Liver (tissue), 9 donors: ENCODE data around the gene MED16. TPM values are rescaled to one million over a fixed set of nuclear protein-coding genes. Genes with fewer than 3 reads are reported as not detected.

Experiments used
- DNase-seq: peaks from one replicate; pipeline ENCODE4 v3.0.0-alpha.2; 2017; ENCODE audit warnings: low spot score
- H3K27ac ChIP-seq, 2 donors: one replicate each; pipeline ENCODE4 v1.7.0; 2013; ENCODE audit warnings: inconsistent platforms in 2 of 2, low read length in 2 of 2, control low read depth in 1 of 2, low read depth in 1 of 2, mild to moderate bottlenecking in 1 of 2
- H3K27me3 ChIP-seq, 4 donors: one replicate each; pipeline versions ENCODE4 v1.6.1 to v1.7.0; 2013; ENCODE audit warnings: low read length in 3 of 4, inconsistent platforms in 1 of 4, mild to moderate bottlenecking in 1 of 4, moderate library complexity in 1 of 4; ENCODE audit not compliant: control insufficient read depth in 4 of 4, insufficient read depth in 4 of 4
- H3K36me3 ChIP-seq, 4 donors: one replicate each; pipeline versions ENCODE4 v1.6.1 to v1.7.0; 2013; ENCODE audit warnings: low read length in 3 of 4, mild to moderate bottlenecking in 3 of 4, low read depth in 1 of 4, moderate library complexity in 1 of 4; ENCODE audit not compliant: control insufficient read depth in 4 of 4, insufficient read depth in 3 of 4
- H3K4me1 ChIP-seq, 4 donors: one replicate each; pipeline versions ENCODE4 v1.6.1 to v1.7.0; 2013; ENCODE audit warnings: low read length in 3 of 4, mild to moderate bottlenecking in 3 of 4, moderate library complexity in 1 of 4; ENCODE audit not compliant: control insufficient read depth in 4 of 4, insufficient read depth in 4 of 4
- H3K4me3 ChIP-seq, 3 donors: one replicate each; pipeline versions ENCODE4 v1.6.1 to v1.7.0; 2013; ENCODE audit warnings: low read length in 3 of 3, control low read depth in 1 of 3, low read depth in 1 of 3, mild to moderate bottlenecking in 1 of 3
- H3K9ac ChIP-seq, 2 donors: one replicate each; pipeline ENCODE4 v1.7.0; 2013; ENCODE audit warnings: low read length in 2 of 2, mild to moderate bottlenecking in 2 of 2, moderate library complexity in 2 of 2, control low read depth in 1 of 2, low read depth in 1 of 2
- H3K9me3 ChIP-seq, 4 donors: one replicate each; pipeline versions ENCODE4 v1.6.1 to v1.7.0; 2013; ENCODE audit warnings: low read length in 3 of 4; ENCODE audit not compliant: control insufficient read depth in 4 of 4
- CTCF ChIP-seq: fragments of 150-350 bp; IDR thresholded peaks from 2 replicates; pipeline ENCODE4 v1.5.1; 2017; ENCODE audit warnings: improper control_type of control experiment, low read depth, low read length; ENCODE audit not compliant: missing input control
- EGR1 ChIP-seq, 2 donors: IDR thresholded peaks; 2 replicates each; pipeline ENCODE4 v1.6.1; 2016 to 2018; ENCODE audit warnings: antibody characterized with exemption in 2 of 2, low read depth in 2 of 2
- FOXA1 ChIP-seq: IDR thresholded peaks from 2 replicates; pipeline ENCODE4 v1.6.1; 2016; ENCODE audit warnings: antibody characterized with exemption
- FOXA2 ChIP-seq: IDR thresholded peaks from 2 replicates; pipeline ENCODE4 v1.6.1; 2016; ENCODE audit warnings: antibody characterized with exemption
- GABPA ChIP-seq, 2 donors: IDR thresholded peaks in 1 of 2; conservative IDR thresholded peaks in 1 of 2; 2 replicates each; pipeline ENCODE4 v1.6.1; 2016; ENCODE audit warnings: antibody characterized with exemption in 2 of 2, mild to moderate bottlenecking in 1 of 2, moderate library complexity in 1 of 2
- HNF4A ChIP-seq, 2 donors: conservative IDR thresholded peaks; 2 replicates each; pipeline ENCODE4 v1.6.1; 2016; ENCODE audit warnings: antibody characterized with exemption in 2 of 2, mild to moderate bottlenecking in 2 of 2
- HNF4G ChIP-seq: IDR thresholded peaks from 2 replicates; pipeline ENCODE4 v1.6.1; 2016; ENCODE audit warnings: antibody characterized with exemption
- JUND ChIP-seq, 2 donors: IDR thresholded peaks; 2 replicates each; pipeline ENCODE4 v1.6.1; 2016; ENCODE audit warnings: antibody characterized with exemption in 2 of 2
- MAX ChIP-seq: IDR thresholded peaks from 2 replicates; pipeline ENCODE4 v1.6.1; 2016; ENCODE audit warnings: antibody characterized with exemption
- NR2F2 ChIP-seq: IDR thresholded peaks from 2 replicates; pipeline ENCODE4 v1.6.1; 2016; ENCODE audit warnings: antibody characterized with exemption
- RAD21 ChIP-seq, 2 donors: IDR thresholded peaks; 2 replicates each; pipeline ENCODE4 v1.6.1; 2016; ENCODE audit warnings: antibody characterized with exemption in 2 of 2, mild to moderate bottlenecking in 2 of 2
- RXRA ChIP-seq, 2 donors: IDR thresholded peaks; 2 replicates each; pipeline ENCODE4 v1.6.1; 2017 to 2018; ENCODE audit warnings: antibody characterized with exemption in 2 of 2, mild to moderate bottlenecking in 1 of 2
- SP1 ChIP-seq: IDR thresholded peaks from 2 replicates; pipeline ENCODE4 v1.6.1; 2018; ENCODE audit warnings: antibody characterized with exemption, mild to moderate bottlenecking
- TAF1 ChIP-seq: conservative IDR thresholded peaks from 2 replicates; pipeline ENCODE4 v1.6.1; 2016; ENCODE audit warnings: antibody characterized with exemption, mild to moderate bottlenecking
- YY1 ChIP-seq: IDR thresholded peaks from 2 replicates; pipeline ENCODE4 v1.6.1; 2016; ENCODE audit warnings: antibody characterized with exemption, mild to moderate bottlenecking
- WGBS: extraction: QIAGEN DNeasy Blood & Tissue Kit; methylation state at CpG from one replicate; pipeline ENCODE4 v1.1.7; 2013; 5-methylcytosine and 5-hydroxymethylcytosine counted together
- polyA plus RNA-seq, 2 donors: library from polyadenylated mRNA; stranded (reverse) in 1 of 2; unstranded in 1 of 2; fragments of 200-250 nt in 1 of 2; fragments of >200 nt in 1 of 2; fragmentation: Nextera tagmentation in 1 of 2; extraction: Ambion mirVana in 1 of 2; gene quantifications; one replicate each; pipeline versions ENCODE4 v1.2.1 to v1.2.3, GENCODE V29; 2013 to 2015
- total RNA-seq, 2 donors: library from RNA; depleted of rRNA; stranded (reverse); fragments of >200 nt; gene quantifications; one replicate each; pipeline ENCODE4 v1.2.3, GENCODE V29; 2014
- TF ChIP-seq, protein P1 (sequence below): IDR thresholded peaks from 2 replicates; pipeline ENCODE4 v1.6.1; 2016; ENCODE audit warnings: antibody characterized with exemption, mild to moderate bottlenecking
- TF ChIP-seq, protein P2 (sequence below): IDR thresholded peaks from 2 replicates; pipeline ENCODE4 v1.6.1; 2016; ENCODE audit warnings: antibody characterized with exemption
- TF ChIP-seq, protein P3 (sequence below): IDR thresholded peaks from 2 replicates; pipeline ENCODE4 v1.6.1; 2016; ENCODE audit warnings: antibody characterized with exemption
- donor health status: healthy.
- donor health status: healthy.
- donor health status: healthy.
- donor health status: healthy.
- donor health status: healthy.

Gene MED16
- total and polyA plus RNA-seq, 4 donors, result 30.6 to 50.5 (median 41.0) TPM

DNA sequence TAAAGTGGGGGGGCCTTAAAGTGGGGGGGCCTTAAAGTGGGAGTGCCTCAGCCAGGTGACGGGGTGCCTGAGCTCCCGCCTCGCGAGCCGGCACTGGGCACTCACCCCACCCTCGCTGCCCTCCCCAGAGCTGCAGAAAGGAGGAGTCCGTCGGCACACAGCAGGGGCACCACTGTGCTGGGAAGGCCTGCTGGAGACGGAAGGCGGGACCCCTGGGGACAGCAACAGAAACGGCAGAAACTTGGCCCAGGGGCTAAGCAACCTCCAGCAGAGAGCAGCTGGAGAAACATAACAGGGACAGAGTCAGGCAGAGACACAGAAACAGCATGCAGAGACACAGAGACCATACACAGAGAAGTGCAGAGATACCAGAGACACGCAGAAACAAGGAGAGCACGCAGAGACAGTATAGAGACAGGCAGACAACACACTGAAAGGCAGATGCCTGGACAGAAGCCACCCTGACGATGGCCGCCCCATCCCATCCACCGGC is 25.6 kb downstream of the MED16 start:
- Histone ChIP-seq H3K4me3 (no peak overlapping the region), H3K27ac (no peak overlapping the region), H3K9me3 (no peaks in the 10 kb centered on the region), H3K9ac (no peak overlapping the region), H3K4me1 (peaks cover 0 to 13% (median 6%) of the 10 kb centered on the region in 4 donors), H3K36me3 (peaks cover 0 to 32% (median 9%) of the 10 kb centered on the region in 4 donors), H3K27me3 (no peaks in the 10 kb centered on the region)
- no peak for DNase-seq
- 89% methylated on average over 16 of the region's 16 CpGs for WGBS
- TF ChIP-seq GABPA (IDR thresholded peaks at IDR 0.05 in 1 of 2, conservative IDR thresholded peaks at IDR 0.05 in 1 of 2) (no peak), FOXA1 (no peak), HNF4A (conservative IDR thresholded peaks at IDR 0.05) (no peak), JUND (IDR thresholded peaks at IDR 0.05) (no peak), FOXA2 (no peak), MAX (no peak), YY1 (no peak)

DNA sequence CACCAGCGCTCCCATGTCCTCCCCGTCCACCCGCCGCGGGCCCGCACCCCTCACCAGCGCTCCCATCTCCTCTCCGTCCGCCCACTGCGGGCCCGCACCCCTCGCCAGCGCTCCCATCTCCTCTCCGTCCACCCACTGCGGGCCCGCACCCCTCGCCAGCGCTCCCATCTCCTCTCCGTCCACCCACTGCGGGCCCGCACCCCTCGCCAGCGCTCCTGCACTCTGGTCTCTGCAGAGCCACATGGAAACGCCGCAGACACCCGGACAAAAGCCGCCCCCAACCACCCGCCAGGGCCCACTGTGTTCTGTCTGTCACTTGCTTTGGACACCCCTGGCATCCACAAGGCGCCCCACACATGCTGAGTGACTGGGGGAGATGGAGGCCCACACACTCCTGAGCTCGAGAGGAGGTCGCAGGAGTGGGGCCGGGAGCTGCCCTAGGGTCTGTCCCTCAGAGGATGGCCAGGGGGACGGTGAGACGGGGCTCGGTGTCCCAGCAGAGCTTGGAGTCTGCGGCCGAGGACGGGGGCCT is 26.2 kb downstream of the MED16 start:
- TF ChIP-seq HNF4G, result no peak
- TF ChIP-seq, protein P1, sequence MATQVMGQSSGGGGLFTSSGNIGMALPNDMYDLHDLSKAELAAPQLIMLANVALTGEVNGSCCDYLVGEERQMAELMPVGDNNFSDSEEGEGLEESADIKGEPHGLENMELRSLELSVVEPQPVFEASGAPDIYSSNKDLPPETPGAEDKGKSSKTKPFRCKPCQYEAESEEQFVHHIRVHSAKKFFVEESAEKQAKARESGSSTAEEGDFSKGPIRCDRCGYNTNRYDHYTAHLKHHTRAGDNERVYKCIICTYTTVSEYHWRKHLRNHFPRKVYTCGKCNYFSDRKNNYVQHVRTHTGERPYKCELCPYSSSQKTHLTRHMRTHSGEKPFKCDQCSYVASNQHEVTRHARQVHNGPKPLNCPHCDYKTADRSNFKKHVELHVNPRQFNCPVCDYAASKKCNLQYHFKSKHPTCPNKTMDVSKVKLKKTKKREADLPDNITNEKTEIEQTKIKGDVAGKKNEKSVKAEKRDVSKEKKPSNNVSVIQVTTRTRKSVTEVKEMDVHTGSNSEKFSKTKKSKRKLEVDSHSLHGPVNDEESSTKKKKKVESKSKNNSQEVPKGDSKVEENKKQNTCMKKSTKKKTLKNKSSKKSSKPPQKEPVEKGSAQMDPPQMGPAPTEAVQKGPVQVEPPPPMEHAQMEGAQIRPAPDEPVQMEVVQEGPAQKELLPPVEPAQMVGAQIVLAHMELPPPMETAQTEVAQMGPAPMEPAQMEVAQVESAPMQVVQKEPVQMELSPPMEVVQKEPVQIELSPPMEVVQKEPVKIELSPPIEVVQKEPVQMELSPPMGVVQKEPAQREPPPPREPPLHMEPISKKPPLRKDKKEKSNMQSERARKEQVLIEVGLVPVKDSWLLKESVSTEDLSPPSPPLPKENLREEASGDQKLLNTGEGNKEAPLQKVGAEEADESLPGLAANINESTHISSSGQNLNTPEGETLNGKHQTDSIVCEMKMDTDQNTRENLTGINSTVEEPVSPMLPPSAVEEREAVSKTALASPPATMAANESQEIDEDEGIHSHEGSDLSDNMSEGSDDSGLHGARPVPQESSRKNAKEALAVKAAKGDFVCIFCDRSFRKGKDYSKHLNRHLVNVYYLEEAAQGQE, result no peak
- TF ChIP-seq FOXA2, result no peak
- TF ChIP-seq, protein P2, sequence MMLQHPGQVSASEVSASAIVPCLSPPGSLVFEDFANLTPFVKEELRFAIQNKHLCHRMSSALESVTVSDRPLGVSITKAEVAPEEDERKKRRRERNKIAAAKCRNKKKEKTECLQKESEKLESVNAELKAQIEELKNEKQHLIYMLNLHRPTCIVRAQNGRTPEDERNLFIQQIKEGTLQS, result no peak
- TF ChIP-seq MAX, result no peak
- TF ChIP-seq CTCF, result no peak
- no peak for TF ChIP-seq EGR1 (IDR thresholded peaks at IDR 0.05; ENCODE audit: low read depth in 2 of 2)
- TF ChIP-seq JUND (IDR thresholded peaks at IDR 0.05), result no peak
- no peak for TF ChIP-seq GABPA (IDR thresholded peaks at IDR 0.05 in 1 of 2, conservative IDR thresholded peaks at IDR 0.05 in 1 of 2)
- TF ChIP-seq FOXA1, result no peak
- TF ChIP-seq RXRA (IDR thresholded peaks at IDR 0.05), result no peak
- TF ChIP-seq RAD21 (IDR thresholded peaks at IDR 0.05), result no peak
- no peak for TF ChIP-seq HNF4A (conservative IDR thresholded peaks at IDR 0.05)
- TF ChIP-seq TAF1, result no peak
- TF ChIP-seq SP1, result no peak
- TF ChIP-seq, protein P3, sequence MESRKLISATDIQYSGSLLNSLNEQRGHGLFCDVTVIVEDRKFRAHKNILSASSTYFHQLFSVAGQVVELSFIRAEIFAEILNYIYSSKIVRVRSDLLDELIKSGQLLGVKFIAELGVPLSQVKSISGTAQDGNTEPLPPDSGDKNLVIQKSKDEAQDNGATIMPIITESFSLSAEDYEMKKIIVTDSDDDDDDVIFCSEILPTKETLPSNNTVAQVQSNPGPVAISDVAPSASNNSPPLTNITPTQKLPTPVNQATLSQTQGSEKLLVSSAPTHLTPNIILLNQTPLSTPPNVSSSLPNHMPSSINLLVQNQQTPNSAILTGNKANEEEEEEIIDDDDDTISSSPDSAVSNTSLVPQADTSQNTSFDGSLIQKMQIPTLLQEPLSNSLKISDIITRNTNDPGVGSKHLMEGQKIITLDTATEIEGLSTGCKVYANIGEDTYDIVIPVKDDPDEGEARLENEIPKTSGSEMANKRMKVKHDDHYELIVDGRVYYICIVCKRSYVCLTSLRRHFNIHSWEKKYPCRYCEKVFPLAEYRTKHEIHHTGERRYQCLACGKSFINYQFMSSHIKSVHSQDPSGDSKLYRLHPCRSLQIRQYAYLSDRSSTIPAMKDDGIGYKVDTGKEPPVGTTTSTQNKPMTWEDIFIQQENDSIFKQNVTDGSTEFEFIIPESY, result no peak
- no peak for TF ChIP-seq YY1
- no peak for TF ChIP-seq NR2F2
- Histone ChIP-seq H3K27me3 (no peaks in the 10 kb centered on the region), H3K4me1 (peaks cover 0 to 13% (median 6%) of the 10 kb centered on the region in 4 donors), H3K36me3 (peaks cover 0 to 32% (median 9%) of the 10 kb centered on the region in 4 donors), H3K9ac (no peak overlapping the region), H3K27ac (no peak overlapping the region), H3K4me3 (no peak overlapping the region), H3K9me3 (peaks cover 0 to under 1% (median 0%) of the 10 kb centered on the region in 4 donors)
- 90% methylated on average over 35 of the region's 38 CpGs for WGBS
- DNase-seq, result no peak
